Chondrocyte (in vitro differentiated cells): ENCODE data around the gene FOXD1. TPM values are rescaled to one million over a fixed set of nuclear protein-coding genes. Genes with fewer than 3 reads are reported as not detected.
"Not testable (repeated sequence)": the region's sequence is repeated elsewhere in the genome, so short reads cannot be mapped to it uniquely, and the experiment has no call there.

ENCODE experiments used
- DNase-seq: peaks from one replicate; pipeline ENCODE4 v3.0.0; 2021; ENCODE audit warnings: mixed read lengths, low spot score
- H3K27ac Mint-ChIP-seq: one replicate; pipeline ENCODE4 v1.8.0; 2021; ENCODE audit warnings: mild to moderate bottlenecking, moderate library complexity, mixed read lengths; ENCODE audit not compliant: unreplicated experiment
- H3K27me3 Mint-ChIP-seq: 2 replicates; pipeline ENCODE4 v1.8.0; 2021; ENCODE audit warnings: low read depth, mixed read lengths
- H3K36me3 Mint-ChIP-seq: 2 replicates; pipeline ENCODE4 v1.8.0; 2021; ENCODE audit warnings: low read depth, mixed read lengths
- H3K4me1 Mint-ChIP-seq: 2 replicates; pipeline ENCODE4 v1.8.0; 2021; ENCODE audit warnings: low read depth, mild to moderate bottlenecking, mixed read lengths
- H3K4me3 Mint-ChIP-seq: one replicate; pipeline ENCODE4 v1.8.0; 2021; ENCODE audit warnings: mild to moderate bottlenecking, moderate library complexity, mixed read lengths; ENCODE audit not compliant: unreplicated experiment
- H3K9me3 Mint-ChIP-seq: 2 replicates; pipeline ENCODE4 v1.8.0; 2021; ENCODE audit warnings: low read depth, mixed read lengths
- total RNA-seq: library from RNA; stranded (reverse); gene quantifications from 3 replicates; pipeline ENCODE4 v1.2.1, GENCODE V29; 2021
- TF ChIP-seq, protein P1 (sequence below): fragments of 200-600 bp; sonication (generic); IDR thresholded peaks from 2 replicates; pipeline ENCODE4 v1.5.0; 2021; ENCODE audit warnings: antibody characterized with exemption, mild to moderate bottlenecking, moderate library complexity

FOXD1 gene
- total RNA-seq, 1 donor from 2014 or later: 28.6 TPM

DNA sequence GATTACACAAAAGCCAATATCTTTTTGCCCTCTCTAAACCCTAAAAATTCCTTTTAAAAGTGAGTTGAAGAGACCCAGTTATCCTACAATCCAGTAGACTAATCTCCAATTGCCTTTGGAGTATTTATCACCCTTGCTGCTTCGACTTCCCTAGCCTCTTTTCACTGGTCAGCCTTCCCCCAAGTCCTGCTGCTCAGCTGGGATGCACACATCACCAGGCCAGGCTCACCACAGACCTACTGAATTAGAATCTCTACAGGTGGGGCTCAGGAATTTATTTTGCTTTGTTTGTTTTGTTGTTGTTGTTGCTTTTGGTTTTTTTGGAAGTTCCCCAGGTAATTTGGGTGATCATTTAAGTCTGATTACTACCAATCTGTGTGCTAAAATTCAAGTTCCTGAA lies 11.6 kb upstream of the FOXD1 start:
- no peak for DNase-seq
- H3K4me1 Mint-ChIP-seq: peaks cover 15% of the 10 kb centered on the region
- H3K36me3 Mint-ChIP-seq: no peaks in the 10 kb centered on the region
- H3K4me3 Mint-ChIP-seq: no peak overlapping the region
- H3K9me3 Mint-ChIP-seq: no peaks in the 10 kb centered on the region
- TF ChIP-seq, protein P1, sequence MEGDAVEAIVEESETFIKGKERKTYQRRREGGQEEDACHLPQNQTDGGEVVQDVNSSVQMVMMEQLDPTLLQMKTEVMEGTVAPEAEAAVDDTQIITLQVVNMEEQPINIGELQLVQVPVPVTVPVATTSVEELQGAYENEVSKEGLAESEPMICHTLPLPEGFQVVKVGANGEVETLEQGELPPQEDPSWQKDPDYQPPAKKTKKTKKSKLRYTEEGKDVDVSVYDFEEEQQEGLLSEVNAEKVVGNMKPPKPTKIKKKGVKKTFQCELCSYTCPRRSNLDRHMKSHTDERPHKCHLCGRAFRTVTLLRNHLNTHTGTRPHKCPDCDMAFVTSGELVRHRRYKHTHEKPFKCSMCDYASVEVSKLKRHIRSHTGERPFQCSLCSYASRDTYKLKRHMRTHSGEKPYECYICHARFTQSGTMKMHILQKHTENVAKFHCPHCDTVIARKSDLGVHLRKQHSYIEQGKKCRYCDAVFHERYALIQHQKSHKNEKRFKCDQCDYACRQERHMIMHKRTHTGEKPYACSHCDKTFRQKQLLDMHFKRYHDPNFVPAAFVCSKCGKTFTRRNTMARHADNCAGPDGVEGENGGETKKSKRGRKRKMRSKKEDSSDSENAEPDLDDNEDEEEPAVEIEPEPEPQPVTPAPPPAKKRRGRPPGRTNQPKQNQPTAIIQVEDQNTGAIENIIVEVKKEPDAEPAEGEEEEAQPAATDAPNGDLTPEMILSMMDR: no peak
- peaks cover 6% of the 10 kb centered on the region for H3K27me3 Mint-ChIP-seq
- peak overlapping the region; percentile 37 for H3K27ac Mint-ChIP-seq

DNA sequence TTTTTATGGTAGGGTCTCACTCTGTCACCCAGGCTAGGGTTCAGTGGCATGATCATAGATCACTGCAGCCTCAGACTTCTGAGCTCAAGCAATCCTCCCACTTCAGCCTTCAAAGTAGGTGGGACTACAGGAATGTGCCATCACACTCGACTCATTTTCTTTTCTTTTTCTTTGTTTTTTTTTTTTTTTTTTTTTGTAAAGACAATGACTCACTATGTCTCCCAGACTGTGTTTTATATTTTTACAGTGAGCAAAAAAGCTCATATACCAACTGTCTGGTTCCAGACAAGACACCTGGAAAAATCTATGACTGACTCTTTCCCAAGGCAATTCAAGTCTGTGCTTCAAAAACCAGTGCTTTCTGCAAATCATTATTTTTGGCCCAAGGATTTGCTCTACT lies 10.8 kb upstream of the FOXD1 start:
- Mint-ChIP-seq H3K4me3 (no peak overlapping the region), H3K27ac (peak overlapping the region; percentile 59), H3K9me3 (no peaks in the 10 kb centered on the region), H3K4me1 (peaks cover 15% of the 10 kb centered on the region), H3K27me3 (peaks cover 2% of the 10 kb centered on the region), H3K36me3 (no peaks in the 10 kb centered on the region)
- no peak for DNase-seq
- TF ChIP-seq, protein P1: no peak

DNA sequence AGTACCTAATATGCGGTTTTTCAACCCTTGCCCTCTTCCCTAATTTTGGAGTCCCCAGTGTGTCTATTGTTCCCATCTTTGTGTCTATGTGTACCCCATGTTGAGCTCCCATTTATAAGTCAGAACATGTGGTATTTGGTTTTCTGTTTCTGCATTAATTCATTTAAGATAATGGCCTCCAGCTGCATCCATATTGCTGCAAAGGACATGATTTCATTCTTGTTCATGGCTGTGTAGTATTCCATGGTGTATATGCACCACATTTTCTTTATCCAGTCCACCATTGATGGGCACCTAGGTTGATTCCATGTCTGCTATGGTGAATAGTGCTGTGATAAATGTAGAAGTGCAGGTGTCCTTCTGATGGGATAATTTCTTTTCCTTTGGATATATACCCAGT lies 7.9 kb upstream of the FOXD1 start:
- H3K4me1 Mint-ChIP-seq: peaks cover 15% of the 10 kb centered on the region
- H3K36me3 Mint-ChIP-seq, H3K9me3 Mint-ChIP-seq, H3K27ac Mint-ChIP-seq, H3K4me3 Mint-ChIP-seq, DNase-seq: not testable (repeated sequence)
- H3K27me3 Mint-ChIP-seq: peaks cover 14% of the 10 kb centered on the region

DNA sequence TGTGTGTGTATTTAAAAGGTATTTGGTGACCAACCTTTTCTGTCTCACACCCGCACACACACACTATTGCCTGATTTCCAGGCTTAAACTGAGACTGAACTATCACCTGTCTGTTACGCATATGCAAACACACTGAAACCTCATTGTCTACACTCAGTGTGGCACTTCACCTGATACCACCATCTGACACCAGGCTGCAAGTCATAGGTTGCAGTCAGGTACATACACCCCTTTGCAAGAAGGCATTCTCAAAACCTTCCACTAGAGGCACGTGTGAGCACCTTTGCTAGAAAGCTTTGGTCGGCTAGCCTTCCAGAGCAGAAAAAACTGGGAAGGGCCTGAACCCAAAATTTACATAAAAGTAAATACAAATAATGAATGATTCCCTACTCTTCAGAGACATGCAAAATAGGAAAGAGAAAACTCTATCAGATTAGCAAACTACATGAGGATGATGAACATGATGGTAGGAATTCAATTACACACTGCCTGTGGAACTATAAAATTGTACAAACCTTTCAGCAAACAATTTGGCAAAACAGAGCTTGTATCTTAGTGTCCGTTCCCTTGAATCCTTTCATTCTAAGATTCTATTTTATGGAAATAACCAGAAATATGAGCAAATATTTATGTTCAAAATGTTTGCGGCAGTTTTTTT lies 5.9 kb upstream of the FOXD1 start:
- Mint-ChIP-seq H3K27me3 (peaks cover 16% of the 10 kb centered on the region), H3K4me1 (peaks cover 11% of the 10 kb centered on the region), H3K4me3 (no peak overlapping the region), H3K27ac (no peak overlapping the region), H3K36me3 (no peaks in the 10 kb centered on the region), H3K9me3 (no peaks in the 10 kb centered on the region)
- no peak for DNase-seq
- TF ChIP-seq, protein P1: peak; percentile 84

DNA sequence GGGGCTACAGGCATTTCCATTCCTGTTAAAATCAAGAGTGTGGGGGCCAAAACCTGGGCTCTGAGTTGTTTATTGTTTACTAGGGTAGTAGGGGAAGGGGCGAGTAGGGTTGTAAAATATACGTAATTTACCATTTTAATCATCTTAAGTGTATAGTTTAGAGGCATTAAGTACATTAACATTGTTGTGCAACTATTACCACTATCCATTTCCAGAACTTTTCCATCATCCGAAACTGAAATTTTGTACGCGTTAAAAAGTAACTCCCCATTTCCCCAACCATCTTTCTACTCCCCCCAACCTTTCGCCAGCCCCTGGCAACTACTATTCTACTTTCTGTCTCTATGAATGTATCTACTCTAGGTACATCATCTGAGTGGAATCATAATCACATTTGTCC lies 3.6 kb upstream of the FOXD1 start:
- Mint-ChIP-seq H3K36me3 (no peaks in the 10 kb centered on the region), H3K9me3 (no peaks in the 10 kb centered on the region), H3K27me3 (peaks cover 18% of the 10 kb centered on the region), H3K4me3 (no peak overlapping the region), H3K4me1 (peaks cover 15% of the 10 kb centered on the region), H3K27ac (no peak overlapping the region)
- no peak for DNase-seq
- TF ChIP-seq, protein P1: no peak
